Gastrocnemius medialis (tissue), 4 donors: ENCODE data around the gene CACNG3. TPM values are rescaled to one million over a fixed set of nuclear protein-coding genes. Genes with fewer than 3 reads are reported as not detected.

ENCODE experiments used
- ATAC-seq, 2 donors: fragments of 150-250 bp; one replicate each; pipeline ENCODE4 v1.9.1; 2016
- DNase-seq, 2 donors: peaks; one replicate each; pipeline ENCODE4 v3.0.0-alpha.2; 2019
- H3K27ac ChIP-seq, 4 donors: fragments of 200-600 bp; sonication (generic); 1 replicate in 1 of 4; 2 replicates in 3 of 4; pipeline ENCODE4 v1.5.1; 2016 to 2018; ENCODE audit warnings: mild to moderate bottlenecking in 2 of 4, moderate library complexity in 1 of 4
- H3K27me3 ChIP-seq, 3 donors: fragments of 200-600 bp; sonication (generic) in 2 of 3; 1 replicate in 1 of 3; 2 replicates in 2 of 3; pipeline versions ENCODE4 v1.5.1 to v1.6.0; 2016 to 2019; ENCODE audit warnings: mild to moderate bottlenecking in 1 of 3, moderate library complexity in 1 of 3
- H3K36me3 ChIP-seq, 2 donors: fragments of 200-600 bp; sonication (generic) in 1 of 2; one replicate each; pipeline ENCODE4 v1.5.1; 2017 to 2018
- H3K4me1 ChIP-seq, 2 donors: fragments of 200-600 bp; sonication (generic) in 1 of 2; one replicate each; pipeline ENCODE4 v1.5.1; 2016 to 2017; ENCODE audit warnings: mild to moderate bottlenecking in 2 of 2
- H3K4me3 ChIP-seq, 4 donors: fragments of 200-600 bp; sonication (generic) in 3 of 4; 1 replicate in 1 of 4; 2 replicates in 3 of 4; pipeline ENCODE4 v1.5.1; 2016 to 2019; ENCODE audit warnings: mild to moderate bottlenecking in 2 of 4
- H3K9me3 ChIP-seq, 3 donors: fragments of 200-600 bp; sonication (generic) in 2 of 3; 1 replicate in 1 of 3; 2 replicates in 2 of 3; pipeline ENCODE4 v1.5.1; 2016 to 2019
- CTCF ChIP-seq, 5 experiments: fragments of 450-650 bp in 3 of 5; fragments of 200-600 bp in 2 of 5; sonication (generic) in 2 of 5; IDR thresholded peaks in 4 of 5; conservative IDR thresholded peaks in 1 of 5; 1 replicate in 4 of 5; 2 replicates in 1 of 5; pipeline ENCODE4 v1.5.1; 2016 to 2019; ENCODE audit warnings: antibody characterized with exemption in 5 of 5, mild to moderate bottlenecking in 3 of 5, moderate library complexity in 3 of 5
- POLR2A ChIP-seq, 2 donors: fragments of 450-650 bp; IDR thresholded peaks; one replicate each; pipeline ENCODE4 v1.6.1; 2017; ENCODE audit warnings: antibody characterized with exemption in 2 of 2, mild to moderate bottlenecking in 2 of 2, moderate library complexity in 2 of 2
- in situ Hi-C, 4 donors: fragments of 200-750 bp; cut with MboI; loops; one replicate each; pipeline versions ENCODE4 v1.15.0 to v1.8.0; 2017; ENCODE audit warnings: low sequenced_read_pairs in 4 of 4
- intact Hi-C: fragments of 100-400 bp; cut with DNase I; formaldehyde crosslinking; loops from one replicate; pipeline ENCODE4 v1.15.1; 2023; ENCODE audit warnings: low total_unique reads
- total RNA-seq, 4 donors: library from RNA; depleted of rRNA; stranded (reverse); fragments of >200 nt; gene quantifications; one replicate each; pipeline versions ENCODE4 v1.1.0 to v1.2.3, GENCODE V29; 2016

Gene CACNG3
- total RNA-seq, 4 donors from 2014 or later, result not detected

GRCh38 chr16:24318680-24319079 is 62.5 kb downstream of the CACNG3 start:
- H3K4me3 ChIP-seq, result no peak overlapping the region
- intact Hi-C loops (no loop called here), in situ Hi-C loops (no loop called here)
- no peak for TF ChIP-seq CTCF (IDR thresholded peaks at IDR 0.05 in 4 of 5, conservative IDR thresholded peaks at IDR 0.05 in 1 of 5)
- H3K27me3 ChIP-seq, result no peaks in the 10 kb centered on the region
- no peak for DNase-seq
- H3K4me1 ChIP-seq, result no peaks in the 10 kb centered on the region
- H3K27ac ChIP-seq, result no peak overlapping the region
- no peaks in the 10 kb centered on the region for H3K9me3 ChIP-seq
- no peaks in the 10 kb centered on the region for H3K36me3 ChIP-seq
- ATAC-seq, result no peak

- no peaks in the 10 kb centered on the region for H3K27me3 ChIP-seq
Measured at GRCh38 chr16:24319126-24319814, 63.1 kb downstream of the CACNG3 start.

GRCh38 chr16:24322106-24322505 is 66.0 kb downstream of the CACNG3 start:
- H3K4me3 ChIP-seq, result no peak overlapping the region
- no peak overlapping the region for H3K27ac ChIP-seq
- no peaks in the 10 kb centered on the region for H3K4me1 ChIP-seq
- in situ Hi-C loops (no loop called here), intact Hi-C loops (no loop called here)
- no peak for ATAC-seq
- no peak for DNase-seq
- H3K27me3 ChIP-seq, result no peaks in the 10 kb centered on the region
- TF ChIP-seq POLR2A (IDR thresholded peaks at IDR 0.05) (no peak), CTCF (IDR thresholded peaks at IDR 0.05 in 4 of 5, conservative IDR thresholded peaks at IDR 0.05 in 1 of 5) (no peak)
- no peaks in the 10 kb centered on the region for H3K36me3 ChIP-seq
- H3K9me3 ChIP-seq, result no peaks in the 10 kb centered on the region

More at GRCh38 chr16:24319126-24319814, 63.1 kb downstream of the CACNG3 start:
- Histone ChIP-seq H3K36me3 (no peaks in the 10 kb centered on the region), H3K9me3 (no peaks in the 10 kb centered on the region), H3K4me1 (no peaks in the 10 kb centered on the region), H3K4me3 (no peak overlapping the region), H3K27ac (no peak overlapping the region)
- intact Hi-C loops, result no loop called here
- TF ChIP-seq POLR2A (IDR thresholded peaks at IDR 0.05) (no peak), CTCF (IDR thresholded peaks at IDR 0.05 in 4 of 5, conservative IDR thresholded peaks at IDR 0.05 in 1 of 5) (no peak)
- ATAC-seq (no peak), DNase-seq (no peak)
- in situ Hi-C loops, result no loop called here

DNA sequence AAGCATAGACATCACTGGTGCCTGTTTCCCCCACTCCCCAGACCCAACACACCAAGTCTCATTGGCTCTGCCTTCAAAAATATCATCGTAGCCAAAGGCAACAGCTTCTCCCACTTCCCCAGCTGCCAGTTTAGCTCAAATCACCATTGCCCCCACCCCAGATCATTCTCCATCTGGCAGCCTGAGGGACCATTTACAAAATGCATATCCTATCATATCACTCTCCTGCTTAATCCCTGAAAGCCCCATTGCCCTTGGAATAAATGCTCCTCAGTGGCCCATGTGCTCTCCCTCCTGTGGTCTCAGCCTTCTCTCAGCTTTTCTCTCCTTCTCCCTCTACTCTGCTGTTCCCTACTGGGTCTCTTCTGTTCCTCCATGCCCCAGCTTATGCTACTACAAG is 68.3 kb downstream of the CACNG3 start:
- no peak overlapping the region for H3K4me3 ChIP-seq
- H3K27ac ChIP-seq, result no peak overlapping the region
- intact Hi-C loops, result no loop called here
- in situ Hi-C loops, result no loop called here
- ATAC-seq (no peak), DNase-seq (no peak)
- H3K36me3 ChIP-seq, result no peaks in the 10 kb centered on the region
- no peaks in the 10 kb centered on the region for H3K9me3 ChIP-seq
- H3K27me3 ChIP-seq, result no peaks in the 10 kb centered on the region
- no peak for TF ChIP-seq POLR2A (IDR thresholded peaks at IDR 0.05)
- no peak for TF ChIP-seq CTCF (IDR thresholded peaks at IDR 0.05 in 4 of 5, conservative IDR thresholded peaks at IDR 0.05 in 1 of 5)
- H3K4me1 ChIP-seq, result no peaks in the 10 kb centered on the region
